Measurements from ENCODE around the gene NBPF3.

NBPF3 gene

GRCh38 chr1:21524220-21524619, 84.3 kb downstream of the NBPF3 start:
- no peak overlapping the region for H3K4me3 Mint-ChIP-seq
- no peak for TF ChIP-seq CTCF (IDR thresholded peaks at IDR 0.05; ENCODE audit: unreplicated experiment in 3 of 3)
- no peaks in the 10 kb centered on the region for H3K9me3 Mint-ChIP-seq
- peak overlapping the region in 2 of 3 experiments; percentile 65 to 66 for H3K27ac Mint-ChIP-seq
- H3K27me3 Mint-ChIP-seq (ENCODE audit: low read depth) = peaks cover 15% of the 10 kb centered on the region
- H3K36me3 Mint-ChIP-seq (ENCODE audit: low read depth) = no peaks in the 10 kb centered on the region
- H3K4me1 Mint-ChIP-seq = peaks cover 20% of the 10 kb centered on the region

GRCh38 chr1:21524686-21525339, 84.9 kb downstream of the NBPF3 start:
- no peak for TF ChIP-seq CTCF (IDR thresholded peaks at IDR 0.05; ENCODE audit: unreplicated experiment in 3 of 3)
- Mint-ChIP-seq H3K9me3 (no peaks in the 10 kb centered on the region), H3K27ac (peak overlapping the region; percentile 45 to 66 (median 65)), H3K4me1 (peaks cover 18% of the 10 kb centered on the region), H3K4me3 (no peak overlapping the region), H3K36me3 (ENCODE audit: low read depth) (no peaks in the 10 kb centered on the region), H3K27me3 (ENCODE audit: low read depth) (peaks cover 15% of the 10 kb centered on the region)

GRCh38 chr1:21525340-21525717, 85.4 kb downstream of the NBPF3 start:
- no peak overlapping the region for H3K4me3 Mint-ChIP-seq
- no peaks in the 10 kb centered on the region for H3K36me3 Mint-ChIP-seq (ENCODE audit: low read depth)
- TF ChIP-seq CTCF (IDR thresholded peaks at IDR 0.05; ENCODE audit: unreplicated experiment in 3 of 3) = no peak
- H3K27ac Mint-ChIP-seq = peak overlapping the region; percentile 45 to 66 (median 65)
- H3K9me3 Mint-ChIP-seq = no peaks in the 10 kb centered on the region
- peaks cover 18% of the 10 kb centered on the region for H3K4me1 Mint-ChIP-seq
- H3K27me3 Mint-ChIP-seq (ENCODE audit: low read depth) = peaks cover 15% of the 10 kb centered on the region

GRCh38 chr1:21526441-21526840, 86.5 kb downstream of the NBPF3 start:
- Mint-ChIP-seq H3K4me1 (peaks cover 18% of the 10 kb centered on the region), H3K9me3 (no peaks in the 10 kb centered on the region), H3K27me3 (ENCODE audit: low read depth) (peaks cover 12% of the 10 kb centered on the region), H3K4me3 (no peak overlapping the region), H3K36me3 (ENCODE audit: low read depth) (no peaks in the 10 kb centered on the region), H3K27ac (no peak overlapping the region)
- no peak for TF ChIP-seq CTCF (IDR thresholded peaks at IDR 0.05; ENCODE audit: unreplicated experiment in 3 of 3)

- Mint-ChIP-seq H3K4me1 (peaks cover 15% of the 10 kb centered on the region), H3K4me3 (no peak overlapping the region), H3K9me3 (no peaks in the 10 kb centered on the region), H3K27ac (no peak overlapping the region), H3K27me3 (ENCODE audit: low read depth) (peaks cover 15% of the 10 kb centered on the region), H3K36me3 (ENCODE audit: low read depth) (no peaks in the 10 kb centered on the region)
- no peak for TF ChIP-seq CTCF (IDR thresholded peaks at IDR 0.05; ENCODE audit: unreplicated experiment in 3 of 3)
Observed at GRCh38 chr1:21530368-21531016, 90.6 kb downstream of the NBPF3 start.

- no peak for TF ChIP-seq CTCF (IDR thresholded peaks at IDR 0.05; ENCODE audit: unreplicated experiment in 3 of 3)
Observed at GRCh38 chr1:21531241-21531640, 91.3 kb downstream of the NBPF3 start.

More at GRCh38 chr1:21531241-21531640, 91.3 kb downstream of the NBPF3 start:
- Mint-ChIP-seq H3K27ac (no peak overlapping the region), H3K36me3 (ENCODE audit: low read depth) (no peaks in the 10 kb centered on the region), H3K9me3 (no peaks in the 10 kb centered on the region), H3K4me1 (peaks cover 18% of the 10 kb centered on the region), H3K4me3 (no peak overlapping the region), H3K27me3 (ENCODE audit: low read depth) (peaks cover 15% of the 10 kb centered on the region)

Data from nephron (organoid).